HCT116 (cell line): Measurements from ENCODE around the gene TSC22D4. TPM values are rescaled to one million over a fixed set of nuclear protein-coding genes. Genes with fewer than 3 reads are reported as not detected.

Experiments
- ATAC-seq: fragments of 200-7000 bp; cut with Tn5 transposase; 2 replicates; pipeline ENCODE4 v1.9.1; 2020; ENCODE audit warnings: mild to moderate bottlenecking, moderate library complexity
- BruUV-seq: library from RNA; stranded (reverse); fragments of 400-500 nt; replicated peaks from 2 replicates; lab custom pipeline; 2021; lab: Mats Ljungman, UMichigan
- CTCF ChIA-PET: fragments of 300-600 bp; sonication (Branson Sonifier 250); formaldehyde crosslinking; loops from one replicate; lab custom pipeline; 2021; ENCODE audit warnings: antibody characterized with exemption; lab: Charles Lee
- POLR2A ChIA-PET: fragments of 300-600, 350-600 bp; sonication (Branson Sonifier 250); formaldehyde crosslinking; loops from one replicate; lab custom pipeline; 2021; ENCODE audit warnings: antibody characterized with exemption; lab: Charles Lee
- RAD21 ChIA-PET, 2 experiments: fragments of 300-600 bp; sonication (Branson Sonifier 250); formaldehyde crosslinking; loops; one replicate each; lab custom pipeline; 2023; ENCODE audit warnings: low total read pairs in 2 of 2; ENCODE audit not compliant: uncharacterized antibody in 2 of 2, unreplicated experiment in 2 of 2, low non-redundant PET in 1 of 2; lab: Charles Lee
- DNase-seq: peaks from one replicate; pipeline ENCODE4 v3.0.0-alpha.2; 2010; ENCODE audit warnings: low read depth, low spot score
- H2AFZ ChIP-seq: fragments of 200-600 bp; shearing (Covaris generic), sonication (generic); 2 replicates; pipeline ENCODE4 v1.6.1; 2017; ENCODE audit warnings: low read depth, mixed run types, mixed read lengths, antibody characterized with exemption, low read length; ENCODE audit not compliant: poor library complexity, severe bottlenecking
- H3K27ac ChIP-seq: 2 replicates; pipeline ENCODE4 v1.5.1; 2012; ENCODE audit warnings: low read depth, low read length
- H3K27me3 ChIP-seq: fragments of 200-600 bp; sonication (generic); 2 replicates; pipeline ENCODE4 v1.6.1; 2016; ENCODE audit warnings: mixed run types, low read length, mixed read lengths; ENCODE audit not compliant: insufficient read depth
- H3K36me3 ChIP-seq, 2 experiments: fragments of 200-500 bp in 1 of 2; fragments of 200-600 bp in 1 of 2; sonication (Bioruptor generic) in 1 of 2; sonication (generic) in 1 of 2; 2 replicates each; pipeline versions ENCODE4 v1.5.1 to v1.6.1; 2014 to 2016; ENCODE audit warnings: low read length in 2 of 2, inconsistent platforms in 1 of 2, mixed read lengths in 1 of 2, mixed run types in 1 of 2; ENCODE audit not compliant: insufficient read depth in 2 of 2, control insufficient read depth in 1 of 2
- H3K4me1 ChIP-seq, 2 experiments: fragments of 200-600 bp in 1 of 2; sonication (generic) in 1 of 2; 2 replicates each; pipeline versions ENCODE4 v1.5.1 to v1.6.1; 2012 to 2017; ENCODE audit warnings: low read length in 2 of 2, inconsistent platforms in 1 of 2, mild to moderate bottlenecking in 1 of 2, mixed read lengths in 1 of 2, mixed run types in 1 of 2, moderate library complexity in 1 of 2; ENCODE audit not compliant: insufficient read depth in 2 of 2, control insufficient read depth in 1 of 2
- H3K4me2 ChIP-seq: fragments of 200-600 bp; sonication (generic); 2 replicates; pipeline ENCODE4 v1.6.1; 2017; ENCODE audit warnings: mixed run types, low read length, mixed read lengths
- H3K4me3 ChIP-seq, 2 experiments: fragments of 200-600 bp in 1 of 2; sonication (generic) in 1 of 2; replicated peaks in 1 of 2; 2 replicates each; pipeline ENCODE4 v1.5.1; 2011 to 2016; ENCODE audit warnings: low read length in 2 of 2, control low read depth in 1 of 2, low read depth in 1 of 2, mild to moderate bottlenecking in 1 of 2, mixed read lengths in 1 of 2, mixed run types in 1 of 2
- H3K79me2 ChIP-seq: fragments of 200-600 bp; sonication (generic); 2 replicates; pipeline ENCODE4 v1.6.1; 2017; ENCODE audit warnings: mild to moderate bottlenecking, mixed run types, low read length, moderate library complexity, mixed read lengths; ENCODE audit not compliant: insufficient read depth
- H3K9ac ChIP-seq: fragments of 200-600 bp; sonication (generic); 2 replicates; pipeline ENCODE4 v1.6.1; 2016; ENCODE audit warnings: low read length, mixed read lengths
- H3K9me2 ChIP-seq: fragments of 200-600 bp; sonication (generic), shearing (Covaris generic); 2 replicates; pipeline ENCODE4 v1.6.1; 2017; ENCODE audit warnings: mixed run types, mild to moderate bottlenecking, moderate library complexity; ENCODE audit not compliant: insufficient read depth
- H3K9me3 ChIP-seq, 2 experiments: fragments of 200-500 bp in 1 of 2; fragments of 200-600 bp in 1 of 2; sonication (Bioruptor generic) in 1 of 2; sonication (generic) in 1 of 2; 2 replicates each; pipeline ENCODE4 v1.6.1; 2014 to 2017; ENCODE audit warnings: low read length in 2 of 2, mixed read lengths in 2 of 2, inconsistent platforms in 1 of 2, low read depth in 1 of 2, mild to moderate bottlenecking in 1 of 2, mixed run types in 1 of 2, moderate library complexity in 1 of 2; ENCODE audit not compliant: control insufficient read depth in 1 of 2, insufficient read depth in 1 of 2
- H4K20me1 ChIP-seq: fragments of 200-600 bp; sonication (generic), shearing (Covaris generic); 2 replicates; pipeline ENCODE4 v1.6.1; 2017; ENCODE audit warnings: mixed run types, mild to moderate bottlenecking, moderate library complexity; ENCODE audit not compliant: insufficient read depth
- CBX3 ChIP-seq: IDR thresholded peaks from 2 replicates; pipeline ENCODE4 v1.6.1; 2012; ENCODE audit warnings: low read depth
- EGR1 ChIP-seq: IDR thresholded peaks from 2 replicates; pipeline ENCODE4 v1.6.1; 2012; ENCODE audit warnings: low read depth
- EZH2 ChIP-seq: fragments of 200-600 bp; sonication (generic); IDR thresholded peaks from 2 replicates; pipeline ENCODE4 v1.6.1; 2017; ENCODE audit warnings: antibody characterized with exemption, mixed run types
- EZH2phosphoT487 ChIP-seq: fragments of 200-600 bp; IDR thresholded peaks from 2 replicates; pipeline ENCODE4 v1.6.1; 2018; ENCODE audit warnings: antibody characterized with exemption, borderline replicate concordance
- POLR2A ChIP-seq: IDR thresholded peaks from 2 replicates; pipeline ENCODE4 v1.7.0; 2011; ENCODE audit warnings: borderline replicate concordance; ENCODE audit not compliant: insufficient read depth, insufficient read length; ENCODE audit errors: extremely low read depth
- POLR2AphosphoS5 ChIP-seq: IDR thresholded peaks from 2 replicates; pipeline ENCODE4 v1.6.1; 2011; ENCODE audit warnings: mild to moderate bottlenecking, low read depth, low read length, moderate library complexity
- RAD21 ChIP-seq: IDR thresholded peaks from 2 replicates; pipeline ENCODE4 v1.6.1; 2012; ENCODE audit warnings: low read depth, mild to moderate bottlenecking
- SP1 ChIP-seq: IDR thresholded peaks from 2 replicates; pipeline ENCODE4 v1.6.1; 2012; ENCODE audit warnings: low read depth
- SRF ChIP-seq: IDR thresholded peaks from 2 replicates; pipeline ENCODE4 v1.6.1; 2012; ENCODE audit warnings: low read depth
- TCF7L2 ChIP-seq: IDR thresholded peaks from 2 replicates; pipeline ENCODE4 v1.7.0; 2011; ENCODE audit warnings: borderline replicate concordance, inconsistent platforms; ENCODE audit not compliant: insufficient read depth, insufficient read length; ENCODE audit errors: extremely low read depth
- YY1 ChIP-seq: IDR thresholded peaks from 2 replicates; pipeline ENCODE4 v1.6.1; 2011; ENCODE audit warnings: low read length, low read depth, moderate library complexity, mild to moderate bottlenecking; ENCODE audit not compliant: insufficient replicate concordance; ENCODE audit errors: extremely low read depth
- intact Hi-C: fragments of 100-400 bp; cut with micrococcal nuclease; formaldehyde crosslinking; loops from 2 replicates; pipeline ENCODE4 v1.10.0; 2022
- total RNA-seq: library from RNA; stranded (reverse); gene quantifications from one replicate; pipeline ENCODE4 v1.2.1, GENCODE V29; 2021; ENCODE audit not compliant: unreplicated experiment
- TF ChIP-seq, protein P1 (sequence below): IDR thresholded peaks from 2 replicates; pipeline ENCODE4 v1.6.1; 2012; ENCODE audit warnings: low read depth
- TF ChIP-seq, protein P2 (sequence below), 3 experiments: fragments of 200-600 bp in 1 of 3; sonication (generic) in 1 of 3; IDR thresholded peaks in 2 of 3; conservative IDR thresholded peaks in 1 of 3; 2 replicates each; pipeline ENCODE4 v1.5.1; 2012 to 2017; ENCODE audit warnings: low read depth in 2 of 3, low read length in 2 of 3, antibody characterized with exemption in 1 of 3, borderline replicate concordance in 1 of 3, control low read depth in 1 of 3, mild to moderate bottlenecking in 1 of 3, mixed read lengths in 1 of 3, mixed run types in 1 of 3, moderate library complexity in 1 of 3; ENCODE audit not compliant: insufficient read depth in 1 of 3

The TSC22D4 gene
- total RNA-seq, 1 experiment from 2014 or later, result 36.9 TPM

DNA sequence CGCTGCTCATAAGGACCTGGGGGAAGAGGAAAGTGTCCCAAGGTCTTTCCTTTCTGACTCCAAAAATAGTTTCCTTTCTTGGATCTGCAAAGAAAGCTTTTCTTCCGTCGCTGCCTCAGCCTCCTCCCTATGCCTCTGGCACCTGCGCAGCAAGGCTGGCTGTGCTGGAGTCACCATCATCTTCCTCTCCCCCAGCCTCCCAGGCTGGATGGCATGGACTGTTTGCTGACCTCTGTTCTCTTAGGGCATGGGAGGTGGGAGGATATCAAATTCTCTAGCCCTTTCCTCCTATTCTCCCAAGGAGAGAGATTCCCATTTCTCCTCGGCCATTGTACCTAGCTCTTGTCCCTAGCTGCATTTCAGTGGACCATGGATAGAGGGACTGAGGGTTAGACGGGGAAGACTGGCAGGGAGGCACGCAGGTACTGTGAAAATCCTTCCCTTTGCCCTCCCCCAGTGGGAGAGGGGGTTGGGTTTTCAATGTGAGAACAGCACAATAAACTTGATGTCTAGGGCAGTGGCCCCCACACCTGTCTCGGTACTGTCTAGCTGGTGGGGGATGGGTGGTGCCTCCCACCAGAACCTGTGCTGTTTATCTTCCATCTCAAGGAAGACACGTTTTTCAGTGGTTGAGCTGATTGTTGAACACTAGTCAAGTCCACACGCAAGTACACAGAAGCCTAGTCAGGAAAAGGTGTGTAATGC is 45.3 kb downstream of the TSC22D4 start:
- H3K9me2 ChIP-seq, result no peaks in the 10 kb centered on the region
- H3K9me3 ChIP-seq, result no peaks in the 10 kb centered on the region
- TF ChIP-seq SRF (no peak), EZH2 (no peak), EZH2phosphoT487 (no peak), TCF7L2 (no peak), POLR2A (no peak), CBX3 (no peak), RAD21 (no peak), EGR1 (no peak), YY1 (no peak), SP1 (no peak), POLR2AphosphoS5 (no peak)
- TF ChIP-seq, protein P1, sequence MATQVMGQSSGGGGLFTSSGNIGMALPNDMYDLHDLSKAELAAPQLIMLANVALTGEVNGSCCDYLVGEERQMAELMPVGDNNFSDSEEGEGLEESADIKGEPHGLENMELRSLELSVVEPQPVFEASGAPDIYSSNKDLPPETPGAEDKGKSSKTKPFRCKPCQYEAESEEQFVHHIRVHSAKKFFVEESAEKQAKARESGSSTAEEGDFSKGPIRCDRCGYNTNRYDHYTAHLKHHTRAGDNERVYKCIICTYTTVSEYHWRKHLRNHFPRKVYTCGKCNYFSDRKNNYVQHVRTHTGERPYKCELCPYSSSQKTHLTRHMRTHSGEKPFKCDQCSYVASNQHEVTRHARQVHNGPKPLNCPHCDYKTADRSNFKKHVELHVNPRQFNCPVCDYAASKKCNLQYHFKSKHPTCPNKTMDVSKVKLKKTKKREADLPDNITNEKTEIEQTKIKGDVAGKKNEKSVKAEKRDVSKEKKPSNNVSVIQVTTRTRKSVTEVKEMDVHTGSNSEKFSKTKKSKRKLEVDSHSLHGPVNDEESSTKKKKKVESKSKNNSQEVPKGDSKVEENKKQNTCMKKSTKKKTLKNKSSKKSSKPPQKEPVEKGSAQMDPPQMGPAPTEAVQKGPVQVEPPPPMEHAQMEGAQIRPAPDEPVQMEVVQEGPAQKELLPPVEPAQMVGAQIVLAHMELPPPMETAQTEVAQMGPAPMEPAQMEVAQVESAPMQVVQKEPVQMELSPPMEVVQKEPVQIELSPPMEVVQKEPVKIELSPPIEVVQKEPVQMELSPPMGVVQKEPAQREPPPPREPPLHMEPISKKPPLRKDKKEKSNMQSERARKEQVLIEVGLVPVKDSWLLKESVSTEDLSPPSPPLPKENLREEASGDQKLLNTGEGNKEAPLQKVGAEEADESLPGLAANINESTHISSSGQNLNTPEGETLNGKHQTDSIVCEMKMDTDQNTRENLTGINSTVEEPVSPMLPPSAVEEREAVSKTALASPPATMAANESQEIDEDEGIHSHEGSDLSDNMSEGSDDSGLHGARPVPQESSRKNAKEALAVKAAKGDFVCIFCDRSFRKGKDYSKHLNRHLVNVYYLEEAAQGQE, result no peak
- TF ChIP-seq, protein P2, sequence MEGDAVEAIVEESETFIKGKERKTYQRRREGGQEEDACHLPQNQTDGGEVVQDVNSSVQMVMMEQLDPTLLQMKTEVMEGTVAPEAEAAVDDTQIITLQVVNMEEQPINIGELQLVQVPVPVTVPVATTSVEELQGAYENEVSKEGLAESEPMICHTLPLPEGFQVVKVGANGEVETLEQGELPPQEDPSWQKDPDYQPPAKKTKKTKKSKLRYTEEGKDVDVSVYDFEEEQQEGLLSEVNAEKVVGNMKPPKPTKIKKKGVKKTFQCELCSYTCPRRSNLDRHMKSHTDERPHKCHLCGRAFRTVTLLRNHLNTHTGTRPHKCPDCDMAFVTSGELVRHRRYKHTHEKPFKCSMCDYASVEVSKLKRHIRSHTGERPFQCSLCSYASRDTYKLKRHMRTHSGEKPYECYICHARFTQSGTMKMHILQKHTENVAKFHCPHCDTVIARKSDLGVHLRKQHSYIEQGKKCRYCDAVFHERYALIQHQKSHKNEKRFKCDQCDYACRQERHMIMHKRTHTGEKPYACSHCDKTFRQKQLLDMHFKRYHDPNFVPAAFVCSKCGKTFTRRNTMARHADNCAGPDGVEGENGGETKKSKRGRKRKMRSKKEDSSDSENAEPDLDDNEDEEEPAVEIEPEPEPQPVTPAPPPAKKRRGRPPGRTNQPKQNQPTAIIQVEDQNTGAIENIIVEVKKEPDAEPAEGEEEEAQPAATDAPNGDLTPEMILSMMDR (IDR thresholded peaks at IDR 0.05 in 2 of 3, conservative IDR thresholded peaks at IDR 0.05 in 1 of 3; ENCODE audit: borderline replicate concordance in 1 of 3, insufficient read depth in 1 of 3, low read depth in 2 of 3, low read length in 2 of 3), result no peak
- H3K4me1 ChIP-seq, result peaks cover 2 to 62% of the 10 kb centered on the region in 2 experiments
- peak overlapping the region; percentile 99 for H3K27ac ChIP-seq
- BruUV-seq, result no TSS peak
- CTCF ChIA-PET, result no interaction called here
- H3K27me3 ChIP-seq, result no peaks in the 10 kb centered on the region
- DNase-seq (no peak), ATAC-seq (no peak)
- RAD21 ChIA-PET, result no interaction called here
- H3K4me3 ChIP-seq, result no peak overlapping the region
- 0 out of 2 replicates have a peak overlapping the region, but pooled peaks have one; percentile 18 for H3K4me2 ChIP-seq
- peaks cover 62% of the 10 kb centered on the region for H3K79me2 ChIP-seq
- H2AFZ ChIP-seq, result no peak overlapping the region
- H4K20me1 ChIP-seq, result no peaks in the 10 kb centered on the region
- peaks cover 5 to 39% of the 10 kb centered on the region in 2 experiments; a peak in 2 of 4 replicates for H3K36me3 ChIP-seq
- POLR2A ChIA-PET, result no interaction called here
- no peak overlapping the region for H3K9ac ChIP-seq
- intact Hi-C loops, result no loop called here
